ENCODE results near the gene CD83.
"Not testable (repeated sequence)": the region's sequence is repeated elsewhere in the genome, so short reads cannot be mapped to it uniquely, and the experiment has no call there.

Gene CD83

GRCh38 chr6:14147891-14148290 is 30.3 kb downstream of the CD83 start:
- no peak for DNase-seq (ENCODE audit: low read depth, low spot score)

- DNase-seq (ENCODE audit: low read depth, low spot score), result no peak
These were observed 30.9 kb downstream of the CD83 start for GRCh38 chr6:14148471-14148870.

GRCh38 chr6:14149053-14149738 is 31.6 kb downstream of the CD83 start:
- no peak for DNase-seq (ENCODE audit: low read depth, low spot score)

- no peak for DNase-seq (ENCODE audit: low read depth, low spot score)
These were observed 32.2 kb downstream of the CD83 start for GRCh38 chr6:14149739-14150130.

- DNase-seq (ENCODE audit: low read depth, low spot score), result not testable (repeated sequence)
These were observed 33.7 kb downstream of the CD83 start for GRCh38 chr6:14151300-14151699.

- no peak for DNase-seq (ENCODE audit: low read depth, low spot score)
These were observed 34.2 kb downstream of the CD83 start for GRCh38 chr6:14151773-14152172.

- no peak for DNase-seq (ENCODE audit: low read depth, low spot score)
These were observed 35.7 kb downstream of the CD83 start for GRCh38 chr6:14153228-14153627.

- no peak for DNase-seq (ENCODE audit: low read depth, low spot score)
These were observed 41.5 kb downstream of the CD83 start for GRCh38 chr6:14159090-14159489.

- no peak for DNase-seq (ENCODE audit: low read depth, low spot score)
These were observed 45.3 kb downstream of the CD83 start for GRCh38 chr6:14162826-14163225.

GRCh38 chr6:14165091-14165490 is 47.5 kb downstream of the CD83 start:
- no peak for DNase-seq (ENCODE audit: low read depth, low spot score)

- no peak for DNase-seq (ENCODE audit: low read depth, low spot score)
These were observed 49.3 kb downstream of the CD83 start for GRCh38 chr6:14166839-14167238.

- no peak for DNase-seq (ENCODE audit: low read depth, low spot score)
These were observed 52.6 kb downstream of the CD83 start for GRCh38 chr6:14170128-14170527.

- no peak for DNase-seq (ENCODE audit: low read depth, low spot score)
These were observed 55.0 kb downstream of the CD83 start for GRCh38 chr6:14172562-14172961.

- no peak for DNase-seq (ENCODE audit: low read depth, low spot score)
These were observed 56.7 kb downstream of the CD83 start for GRCh38 chr6:14174226-14174625.

- no peak for DNase-seq (ENCODE audit: low read depth, low spot score)
These were observed 57.4 kb downstream of the CD83 start for GRCh38 chr6:14174996-14175395.

GRCh38 chr6:14176429-14176828 is 58.9 kb downstream of the CD83 start:
- DNase-seq (ENCODE audit: low read depth, low spot score), result no peak

GRCh38 chr6:14177413-14178082 is 60.0 kb downstream of the CD83 start:
- DNase-seq (ENCODE audit: low read depth, low spot score), result no peak

- DNase-seq (ENCODE audit: low read depth, low spot score), result no peak
These were observed 60.5 kb downstream of the CD83 start for GRCh38 chr6:14178083-14178445.

- no peak for DNase-seq (ENCODE audit: low read depth, low spot score)
These were observed 63.0 kb downstream of the CD83 start for GRCh38 chr6:14180609-14181008.

- no peak for DNase-seq (ENCODE audit: low read depth, low spot score)
These were observed 65.3 kb downstream of the CD83 start for GRCh38 chr6:14182916-14183315.
